HFF-Myc (cell line): ENCODE measurements around the gene ALK.

Experiments used
- DNase-seq: peaks from one replicate; pipeline ENCODE4 v3.0.0-alpha.2; 2011; ENCODE audit warnings: low read depth; ENCODE audit errors: extremely low read depth
- H3K4me3 ChIP-seq: replicated peaks from 2 replicates; pipeline ENCODE4 v1.5.1; 2011; ENCODE audit warnings: low read depth, mild to moderate bottlenecking, control low read depth, low read length
- CTCF ChIP-seq: IDR thresholded peaks from 2 replicates; pipeline ENCODE4 v1.5.1; 2012; ENCODE audit warnings: mild to moderate bottlenecking, low read depth, low read length, control low read depth; ENCODE audit errors: missing control alignments

The ALK gene

GRCh38 chr2:29921560-29921915 lies at the start of gene ALK:
ALK (minus strand) TSS chr2:29921586; CDS start chr2:29920659, 927 bp downstream.
- no peak within 1 kb of the TSS for H3K4me3 ChIP-seq
- peak; percentile 24 for DNase-seq
- no peak for TF ChIP-seq CTCF

GRCh38 chr2:29966266-29966665 lies 44.9 kb upstream of the ALK start:
- DNase-seq: no peak
- H3K4me3 ChIP-seq: no peak overlapping the region
- no peak for TF ChIP-seq CTCF

GRCh38 chr2:29963972-29964570 lies 42.7 kb upstream of the ALK start:
- no peak for DNase-seq
- no peak overlapping the region for H3K4me3 ChIP-seq
- TF ChIP-seq CTCF: no peak

GRCh38 chr2:29962922-29963321 lies 41.5 kb upstream of the ALK start:
- DNase-seq: no peak
- H3K4me3 ChIP-seq: no peak overlapping the region
- no peak for TF ChIP-seq CTCF

GRCh38 chr2:29954316-29954715 lies 32.9 kb upstream of the ALK start:
- TF ChIP-seq CTCF: no peak
- DNase-seq: no peak
- no peak overlapping the region for H3K4me3 ChIP-seq

- H3K4me3 ChIP-seq: no peak overlapping the region
- TF ChIP-seq CTCF: no peak
- DNase-seq: no peak
Observed at GRCh38 chr2:29952973-29953372, 31.6 kb upstream of the ALK start.

GRCh38 chr2:29951576-29951975 lies 30.2 kb upstream of the ALK start:
- no peak for DNase-seq
- TF ChIP-seq CTCF: no peak

More at GRCh38 chr2:29951576-29951975, 30.2 kb upstream of the ALK start:
- no peak overlapping the region for H3K4me3 ChIP-seq
